ENCODE results near the gene BAMBI.

BAMBI gene

GRCh38 chr10:28676326-28676967, 874 bp upstream of the BAMBI start:
- no peak for FAIRE-seq

- no peak for FAIRE-seq
Observed at GRCh38 chr10:28677888-28678686, 766 bp downstream of the BAMBI start.

GRCh38 chr10:28678687-28679457, 1.6 kb downstream of the BAMBI start:
- FAIRE-seq = no peak

- no peak for FAIRE-seq
Observed at GRCh38 chr10:28679581-28680357, 2.4 kb downstream of the BAMBI start.

- no peak for FAIRE-seq
Observed at GRCh38 chr10:28680358-28680752, 3.0 kb downstream of the BAMBI start.

GRCh38 chr10:28681291-28681763, 4.0 kb downstream of the BAMBI start:
- FAIRE-seq = no peak

GRCh38 chr10:28681928-28682750, 4.8 kb downstream of the BAMBI start:
- FAIRE-seq = no peak

- no peak for FAIRE-seq
Observed at GRCh38 chr10:28684157-28684985, 7.0 kb downstream of the BAMBI start.

- FAIRE-seq = no peak
Observed at GRCh38 chr10:28684986-28685580, 7.8 kb downstream of the BAMBI start.

GRCh38 chr10:28685717-28686116, 8.4 kb downstream of the BAMBI start:
- no peak for FAIRE-seq

- no peak for FAIRE-seq
Observed at GRCh38 chr10:28686835-28687682, 9.7 kb downstream of the BAMBI start.

- FAIRE-seq = no peak
Observed at GRCh38 chr10:28687683-28688001, 10.3 kb downstream of the BAMBI start.

GRCh38 chr10:28690545-28690944, 13.2 kb downstream of the BAMBI start:
- no peak for FAIRE-seq

GRCh38 chr10:28691187-28691694, 13.9 kb downstream of the BAMBI start:
- FAIRE-seq = no peak

- FAIRE-seq = no peak
Observed at GRCh38 chr10:28692050-28692449, 14.7 kb downstream of the BAMBI start.

GRCh38 chr10:28694530-28694929, 17.2 kb downstream of the BAMBI start:
- FAIRE-seq = no peak

GRCh38 chr10:28698075-28698474, 20.8 kb downstream of the BAMBI start:
- FAIRE-seq = no peak

GRCh38 chr10:28704464-28705161, 27.3 kb downstream of the BAMBI start:
- no peak for FAIRE-seq

GRCh38 chr10:28705472-28705871, 28.2 kb downstream of the BAMBI start:
- FAIRE-seq = no peak
